Measurements from ENCODE around the gene PTPN5.
"Not testable (repeated sequence)": the region's sequence is repeated elsewhere in the genome, so short reads cannot be mapped to it uniquely, and the experiment has no call there.

PTPN5 gene

DNA sequence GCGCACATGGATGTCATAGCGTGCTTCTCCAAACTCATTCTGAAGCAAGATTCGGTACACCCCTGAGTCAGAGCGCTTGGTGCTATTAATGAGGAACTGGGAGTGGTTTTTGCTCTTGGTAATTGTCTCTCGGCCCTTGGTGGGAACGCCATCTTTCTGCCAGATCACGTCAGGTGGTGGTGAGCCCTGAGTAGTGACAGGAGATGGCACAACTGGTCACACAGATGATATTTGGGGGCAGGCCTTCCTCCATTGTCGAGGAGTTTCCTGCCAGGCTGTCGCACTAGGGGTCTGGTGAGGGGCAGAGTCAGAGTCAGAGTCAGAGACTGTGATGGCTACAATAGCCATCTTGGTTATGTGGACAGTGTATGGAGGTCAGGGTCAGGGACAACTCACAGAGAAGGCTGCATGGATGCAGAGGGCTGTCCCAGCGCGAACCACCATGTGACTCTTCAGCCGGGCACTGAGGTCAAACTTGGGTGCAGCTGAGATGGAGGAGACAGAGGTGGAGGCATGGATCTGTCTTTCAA is 83.7 kb downstream of the PTPN5 start:
- no peak for DNase-seq

DNA sequence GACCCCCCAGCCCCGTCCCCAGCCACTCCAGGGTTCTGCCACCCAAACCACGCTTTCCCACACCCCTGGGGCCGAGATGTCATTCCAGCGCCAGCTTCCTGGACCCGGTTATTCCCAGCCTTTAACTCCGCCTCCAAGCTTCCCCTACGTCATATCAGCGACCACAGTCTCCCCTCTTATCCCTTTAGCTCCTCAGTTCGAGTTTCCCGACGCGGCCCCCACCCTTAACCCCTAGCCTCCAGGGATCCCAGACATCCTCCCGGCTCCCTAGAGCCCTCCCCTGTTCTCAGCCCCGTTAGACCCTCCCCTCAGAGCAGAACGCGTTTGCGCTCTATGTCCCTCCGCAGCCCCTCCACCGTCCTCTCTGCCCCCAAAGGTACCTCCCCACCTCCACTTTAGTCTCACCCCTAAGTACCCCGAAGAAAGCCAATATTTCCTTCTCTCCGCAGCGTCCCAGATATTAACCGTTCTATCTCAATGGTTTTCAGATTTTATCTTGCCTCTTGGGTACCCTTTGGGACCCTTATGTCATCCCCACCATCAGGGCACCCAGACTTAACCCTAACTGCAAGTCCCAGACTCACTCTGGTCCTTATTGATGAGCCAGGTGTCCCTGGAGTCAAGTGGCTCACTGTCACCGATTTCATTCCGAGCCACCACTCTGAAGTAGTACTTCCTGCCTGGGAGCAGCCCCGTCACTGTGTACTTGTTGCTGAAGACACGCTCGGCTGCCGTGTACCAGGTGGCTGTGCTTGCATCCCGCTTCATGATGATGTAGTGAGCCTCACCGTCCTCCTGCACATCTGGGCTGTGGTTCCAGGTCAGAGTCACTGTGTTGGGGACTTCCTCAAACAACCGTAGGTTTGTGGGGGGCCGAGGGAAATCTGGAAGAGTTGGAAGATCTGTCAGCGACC is 85.0 kb downstream of the PTPN5 start:
- peak; percentile 36 for DNase-seq

DNA sequence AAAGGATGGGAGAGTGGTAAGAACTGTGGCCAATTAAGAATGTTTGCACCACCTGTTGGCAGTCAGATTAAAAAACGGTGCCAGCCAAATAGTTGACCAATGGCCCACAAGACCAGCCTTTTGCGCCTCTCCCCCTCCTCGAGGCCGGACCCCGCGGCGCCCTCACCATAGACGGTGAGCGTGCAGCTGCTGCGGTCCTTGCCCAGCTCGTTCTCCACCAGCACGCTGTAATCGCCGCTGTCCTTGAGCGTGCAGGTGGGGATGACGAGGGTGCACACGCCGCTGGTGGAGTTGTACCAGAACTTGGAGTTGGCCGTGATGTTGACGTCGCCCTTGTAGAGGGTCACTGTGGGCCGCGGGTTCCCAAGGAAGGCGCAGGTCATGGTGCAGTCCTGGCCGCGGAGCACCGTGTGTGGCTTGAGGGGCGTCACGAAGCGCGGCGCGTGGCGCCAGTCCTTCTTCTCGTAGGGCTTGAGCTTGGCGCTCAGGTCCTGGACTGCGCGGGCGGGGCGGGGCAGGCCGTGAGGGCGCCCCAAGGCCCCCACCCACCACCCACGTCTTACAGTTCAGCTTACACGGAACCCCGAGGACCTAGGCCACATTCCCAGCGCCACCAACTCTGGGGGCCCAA is 85.8 kb downstream of the PTPN5 start:
- no peak for DNase-seq

DNA sequence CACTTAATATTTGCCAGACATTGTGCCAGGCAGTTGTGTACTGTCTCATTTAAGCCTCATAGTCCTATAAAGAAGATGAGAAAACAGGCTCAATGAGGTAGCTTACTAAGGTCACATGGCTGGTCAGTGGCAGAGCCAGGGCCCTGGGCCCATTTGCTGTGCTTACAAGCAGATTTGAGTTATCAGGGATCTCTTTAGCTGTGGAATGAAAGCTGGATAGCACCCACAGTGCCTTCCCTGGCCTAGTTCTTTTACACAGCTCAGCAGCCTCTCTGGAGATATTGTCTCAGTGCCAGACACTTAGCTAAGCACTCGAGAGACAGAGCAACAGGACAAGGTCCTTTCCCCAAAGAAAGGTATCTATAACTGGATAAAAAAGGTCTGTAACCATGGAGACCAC is 86.9 kb downstream of the PTPN5 start:
- DNase-seq: no peak

DNA sequence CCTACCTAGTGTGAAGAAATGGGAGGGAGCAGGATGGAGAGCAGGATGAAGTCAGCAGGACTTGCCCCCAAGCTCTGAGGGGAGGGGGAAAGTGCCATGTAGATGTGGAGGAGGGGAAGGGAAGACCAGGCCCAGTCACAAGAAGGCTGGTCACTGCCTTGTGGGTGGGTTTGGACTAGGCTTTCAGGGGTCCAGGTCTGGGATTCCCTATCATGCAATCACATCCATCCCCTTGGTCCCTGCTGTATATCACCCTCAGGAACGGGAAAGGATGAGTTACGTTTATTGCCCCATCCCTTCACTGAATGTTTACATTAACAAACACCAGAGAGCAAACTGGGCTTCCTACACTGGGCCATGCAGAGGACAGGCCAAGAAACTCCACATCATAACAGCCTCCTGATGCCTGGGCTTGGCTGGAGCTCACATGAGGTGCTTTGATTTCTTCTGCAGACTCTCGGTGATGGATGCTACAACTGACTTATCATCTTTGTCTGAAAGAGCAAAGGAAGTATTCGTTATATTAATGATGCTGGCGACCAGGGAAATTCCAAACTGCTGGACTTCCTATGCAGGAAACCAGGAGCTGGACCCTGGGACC is 87.5 kb downstream of the PTPN5 start:
- no peak for DNase-seq

DNA sequence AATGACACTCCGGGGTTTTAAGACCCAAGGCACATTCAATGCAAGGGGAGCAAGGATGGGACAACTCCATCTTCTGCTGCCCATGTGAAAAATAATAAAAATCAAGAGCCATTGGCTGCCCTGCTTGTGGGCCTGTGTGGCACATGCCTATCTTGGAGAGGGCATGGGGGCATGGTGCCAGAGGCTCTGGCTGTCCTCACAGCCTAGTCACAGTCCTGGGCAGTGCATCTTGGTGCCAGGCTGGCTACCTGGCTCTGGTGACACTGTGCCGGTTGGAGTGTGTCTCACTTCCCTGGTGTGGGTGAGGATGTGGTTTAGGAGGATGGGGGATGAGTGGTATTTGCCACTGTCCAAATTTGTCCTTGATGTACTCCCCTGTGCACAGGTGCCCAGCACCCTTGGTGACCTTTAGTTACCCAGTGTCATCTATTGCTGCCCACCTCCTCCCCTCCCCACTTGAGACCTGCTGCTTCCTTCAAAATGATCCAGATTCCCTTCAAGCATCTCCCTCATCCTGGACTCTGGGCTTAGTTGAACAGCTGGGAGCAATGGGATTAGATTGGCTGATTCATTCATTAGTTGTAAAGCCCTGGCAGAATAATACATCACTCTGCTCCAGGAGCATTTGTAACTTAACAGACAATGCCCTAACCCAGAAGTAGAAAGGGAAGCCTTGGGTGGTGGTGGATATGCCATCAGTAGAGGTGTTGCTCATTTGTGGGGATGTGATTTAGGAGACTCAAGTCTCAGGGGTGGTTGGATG is 88.4 kb downstream of the PTPN5 start:
- DNase-seq: no peak

DNA sequence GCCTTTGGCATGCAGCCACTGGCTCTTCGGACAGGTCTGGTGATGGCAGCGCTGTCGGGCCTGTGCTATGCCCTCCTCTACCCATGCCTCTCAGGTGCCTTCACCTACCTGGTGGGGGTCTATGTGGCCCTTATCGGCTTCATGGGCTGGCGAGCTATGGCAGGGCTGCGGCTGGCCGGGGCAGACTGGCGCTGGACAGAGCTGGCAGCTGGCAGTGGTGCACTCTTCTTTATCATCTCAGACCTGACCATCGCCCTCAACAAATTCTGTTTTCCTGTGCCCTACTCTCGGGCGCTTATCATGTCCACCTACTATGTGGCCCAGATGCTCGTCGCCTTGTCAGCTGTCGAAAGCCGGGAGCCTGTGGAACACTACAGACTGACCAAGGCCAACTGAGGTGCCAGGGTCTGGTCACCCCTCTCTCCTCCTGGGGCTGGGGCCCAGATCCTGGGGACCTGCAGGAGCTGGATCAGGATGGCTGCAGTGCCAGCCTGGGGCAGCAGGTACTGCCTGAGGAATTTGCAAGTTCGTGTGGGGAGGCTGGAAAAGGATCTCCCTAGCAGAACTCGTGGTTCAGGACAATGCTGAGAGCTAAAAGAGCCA is 89.9 kb downstream of the PTPN5 start:
- DNase-seq: no peak

DNA sequence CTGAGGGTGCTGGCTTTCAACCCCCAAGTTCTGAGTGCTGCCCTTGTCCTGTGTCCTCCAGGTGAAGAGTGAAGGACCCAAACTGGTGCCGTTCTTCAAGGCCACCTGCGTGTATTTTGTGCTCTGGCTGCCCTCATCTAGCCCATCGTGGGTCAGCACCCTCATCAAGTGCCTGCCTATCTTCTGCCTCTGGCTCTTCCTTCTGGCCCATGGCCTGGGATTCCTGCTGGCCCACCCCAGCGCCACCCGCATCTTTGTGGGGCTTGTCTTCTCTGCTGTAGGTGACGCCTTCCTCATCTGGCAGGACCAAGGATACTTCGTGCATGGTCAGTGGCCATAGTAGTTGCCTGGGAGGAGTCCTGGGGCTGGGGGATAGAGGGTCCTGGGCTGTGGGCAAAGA is 90.7 kb downstream of the PTPN5 start:
- DNase-seq: no peak

DNA sequence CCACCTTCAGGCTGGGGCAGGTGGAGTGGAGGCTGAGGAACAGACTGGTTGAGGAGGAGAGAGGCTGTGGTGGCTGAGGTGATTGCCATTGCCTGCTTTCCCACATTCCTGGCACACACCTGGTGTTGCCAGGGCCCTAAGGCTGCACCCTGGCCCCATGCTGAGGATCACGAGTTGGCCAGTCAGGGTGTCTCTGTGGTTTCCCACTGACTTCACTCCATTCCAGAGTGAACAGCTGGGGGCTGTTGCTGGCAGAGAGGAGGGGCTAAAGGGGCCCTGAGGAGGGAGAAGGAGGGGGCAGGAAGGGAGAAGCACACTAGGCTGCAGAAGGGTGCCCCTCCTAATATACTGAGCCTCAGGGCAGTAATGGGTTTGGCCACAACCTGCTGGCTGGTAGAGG is 91.2 kb downstream of the PTPN5 start:
- no peak for DNase-seq

DNA sequence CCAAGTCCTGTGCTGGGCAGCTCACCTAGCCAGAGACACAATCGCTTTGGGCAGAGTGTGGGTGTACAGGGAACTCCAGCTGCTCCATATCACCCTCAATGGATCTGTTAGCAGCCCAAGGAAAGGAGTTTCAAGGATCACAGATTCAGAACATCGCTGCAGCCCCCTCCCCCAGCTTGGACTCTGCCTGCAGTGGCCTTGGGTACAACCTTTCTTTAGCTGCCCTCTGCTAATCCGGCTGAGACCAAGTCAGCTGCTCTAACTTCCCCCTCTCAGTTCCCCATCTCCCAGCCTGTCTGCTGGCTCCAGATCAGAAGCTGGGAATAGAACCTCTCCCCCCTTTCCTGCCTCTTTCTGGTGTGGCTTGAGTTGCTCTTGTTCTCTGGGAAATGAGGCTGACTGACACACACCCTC is 91.7 kb downstream of the PTPN5 start:
- DNase-seq: no peak

DNA sequence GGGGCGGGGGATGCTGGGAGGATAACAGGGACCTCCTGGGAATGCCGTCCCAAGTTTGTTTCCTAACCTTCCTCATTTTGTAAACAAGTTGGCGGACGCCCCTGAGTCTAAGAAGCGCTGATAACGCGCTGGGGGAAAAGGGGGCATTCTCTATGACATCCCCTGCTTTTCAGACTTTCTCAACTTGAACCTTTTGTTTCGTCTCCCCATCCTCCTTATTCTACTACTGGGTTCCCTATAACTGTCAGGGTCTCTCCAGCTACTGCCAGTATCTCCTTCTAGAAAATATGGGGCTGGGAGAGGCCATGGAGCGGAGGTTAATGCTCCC is 92.4 kb downstream of the PTPN5 start:
- DNase-seq: no peak

DNA sequence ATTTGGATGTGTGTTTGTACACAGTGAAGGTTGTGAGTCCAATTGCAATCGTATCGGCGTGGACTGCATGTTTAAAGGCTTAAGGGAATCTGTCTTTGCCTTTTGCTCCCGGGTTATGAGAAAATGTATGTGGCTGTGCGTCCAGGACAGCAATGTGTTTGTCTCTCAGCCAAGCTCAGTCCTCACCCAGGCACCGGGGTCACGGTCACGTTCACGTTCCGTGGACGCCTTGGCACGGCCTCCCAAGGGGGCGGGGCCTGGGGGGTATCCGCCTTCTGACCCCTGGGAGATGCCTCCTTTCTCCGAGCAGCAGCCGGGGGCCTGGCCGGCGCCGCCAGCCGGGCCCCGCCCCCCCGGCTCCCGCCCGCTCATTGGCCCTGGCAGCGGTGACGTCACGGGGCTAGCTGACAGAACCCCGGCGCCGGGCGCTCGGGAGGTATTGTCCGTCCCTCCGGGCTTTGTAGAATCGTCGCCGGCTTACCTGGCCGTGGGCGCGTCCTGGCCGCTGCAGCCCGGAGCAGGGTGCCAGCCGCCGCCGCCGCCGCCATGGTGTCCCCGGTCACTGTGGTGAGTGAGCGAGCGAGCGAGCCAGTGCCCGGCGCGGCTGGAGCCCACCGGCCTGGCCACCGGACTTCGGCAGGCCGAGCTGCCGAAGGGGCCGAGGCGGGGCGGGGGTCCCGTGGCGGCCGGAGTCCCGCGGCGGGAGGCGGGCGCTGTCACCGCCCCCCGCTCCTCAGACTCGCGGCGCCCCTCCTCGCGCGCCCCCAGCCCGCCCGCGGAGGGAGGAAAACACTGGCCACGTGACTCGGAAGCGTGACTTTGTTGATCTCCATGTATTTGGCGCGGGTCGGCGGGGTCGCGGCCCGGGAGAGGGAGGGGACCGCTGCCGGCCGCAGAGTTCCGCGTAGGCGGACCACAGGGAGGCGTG is 93.0 kb downstream of the PTPN5 start, which contains the start of gene TMEM86A:
TSS of gene TMEM86A (plus strand) at position 439 of the 928 bp plus-strand sequence. CDS start at position 547, 108 bp downstream.
- peak; percentile 90 for DNase-seq

DNA sequence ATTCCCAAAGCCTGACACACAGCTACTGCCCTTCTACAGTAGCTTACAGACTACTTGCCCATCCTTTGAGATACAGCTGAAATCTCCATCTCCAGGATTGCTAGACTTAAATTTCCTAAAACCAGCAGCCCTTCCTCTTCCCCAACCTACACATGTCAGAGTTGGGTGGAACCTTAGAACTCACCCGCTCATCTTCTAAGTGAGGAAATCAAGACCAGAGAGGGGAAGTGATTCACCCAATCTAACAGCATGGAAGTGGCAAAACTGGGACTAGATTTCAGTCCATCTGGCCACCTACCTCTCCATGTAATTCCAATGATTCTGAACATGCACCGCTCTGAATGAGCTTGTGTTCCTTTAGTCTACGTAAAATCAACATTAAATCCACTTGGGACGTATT is 94.0 kb downstream of the PTPN5 start:
- no peak for DNase-seq

DNA sequence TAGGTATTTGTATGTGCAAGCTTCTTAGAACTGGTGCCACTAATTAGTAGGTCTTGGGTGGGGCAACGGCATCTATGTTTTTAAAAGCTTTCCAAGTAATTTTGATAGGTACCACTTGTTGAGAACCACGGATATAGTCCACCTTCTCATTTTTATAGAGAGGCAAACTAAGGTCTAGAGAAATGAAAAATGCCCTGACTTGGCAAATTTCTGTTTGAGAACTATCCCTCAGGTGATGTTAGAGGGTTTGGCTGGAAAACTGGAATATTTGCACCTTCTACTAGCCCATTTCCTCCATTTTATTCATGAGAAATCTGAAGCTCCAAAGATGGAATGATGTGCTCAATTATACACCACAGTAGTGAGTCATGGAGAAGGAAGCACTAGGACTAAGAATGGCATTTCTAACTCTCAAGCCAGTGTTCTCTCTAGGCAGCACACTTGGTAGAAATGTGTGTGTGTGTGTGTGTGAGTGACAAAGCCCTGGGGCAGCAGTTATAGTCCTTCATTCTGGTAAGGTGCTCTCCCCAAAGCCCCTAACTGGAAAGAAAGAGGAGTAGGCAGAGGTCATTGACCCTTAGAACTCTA is 94.9 kb downstream of the PTPN5 start:
- no peak for DNase-seq

DNA sequence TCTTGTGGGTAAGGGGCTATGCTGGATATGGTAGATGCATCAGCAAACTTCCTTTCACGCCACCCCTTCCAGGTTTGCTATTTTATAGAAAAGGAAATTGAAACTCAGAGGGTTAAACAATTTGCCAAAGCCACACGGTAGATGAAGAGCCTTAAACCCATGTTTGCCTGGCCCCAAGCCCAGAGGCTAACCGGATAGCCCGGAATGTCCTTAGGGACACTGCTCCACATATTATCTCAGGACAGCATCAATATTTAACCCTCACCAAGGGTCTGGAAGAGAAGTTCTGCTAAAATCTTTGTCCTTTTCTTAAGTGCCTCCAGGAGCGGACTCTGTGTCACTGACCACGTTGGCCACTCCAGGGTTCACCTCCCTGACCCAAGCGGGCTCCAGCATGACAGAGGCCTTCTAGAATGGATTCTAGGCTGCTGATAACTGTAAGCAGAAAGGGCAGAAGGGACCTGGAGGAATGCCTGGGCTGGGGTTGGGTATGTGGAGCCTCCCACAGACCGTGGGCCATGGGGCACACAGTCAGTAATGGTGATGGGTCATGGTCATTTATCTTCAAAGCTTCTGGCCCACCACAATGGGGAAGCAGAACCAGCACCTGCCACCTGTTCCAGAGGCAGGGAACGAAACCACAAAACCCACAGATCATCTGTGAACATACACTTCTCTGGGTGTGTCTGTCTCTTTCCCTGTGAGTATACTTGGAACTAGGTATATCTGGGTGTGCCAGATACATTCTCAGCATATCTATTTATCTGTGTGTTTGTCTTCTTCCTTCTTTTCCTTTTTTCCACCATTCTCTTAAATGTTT is 98.4 kb downstream of the PTPN5 start:
- DNase-seq: no peak

DNA sequence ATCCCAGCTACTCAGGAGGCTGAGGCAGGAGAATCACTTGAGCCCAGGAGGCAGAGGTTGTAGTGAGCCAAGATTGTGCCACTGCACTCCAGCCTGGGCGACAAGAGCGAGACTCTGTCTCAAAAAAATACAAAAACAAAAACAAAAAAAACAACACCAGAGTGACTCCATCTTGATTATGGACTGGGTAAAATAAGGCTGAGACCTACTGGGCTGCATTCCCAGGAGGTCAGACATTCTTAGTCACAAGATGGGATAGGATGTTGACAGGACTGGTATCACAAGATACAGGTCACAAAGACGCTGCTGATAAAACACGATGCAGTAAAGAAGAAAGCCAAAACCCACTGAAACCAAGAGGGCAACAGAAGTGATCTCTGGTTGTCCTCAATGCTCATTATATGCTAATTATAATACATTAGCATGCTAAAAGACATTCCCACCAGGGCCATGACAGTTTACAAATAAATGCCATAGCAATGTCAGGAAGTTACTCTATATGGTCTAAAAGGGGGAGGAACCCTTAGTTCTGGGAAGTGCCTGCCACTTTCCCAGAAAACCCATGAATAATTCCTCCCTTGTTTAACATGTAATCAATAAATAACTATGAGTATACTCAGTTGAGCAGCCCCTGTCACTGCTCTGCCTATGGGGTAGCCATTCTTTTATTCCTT is 100.0 kb downstream of the PTPN5 start:
- DNase-seq: not testable (repeated sequence)

DNA sequence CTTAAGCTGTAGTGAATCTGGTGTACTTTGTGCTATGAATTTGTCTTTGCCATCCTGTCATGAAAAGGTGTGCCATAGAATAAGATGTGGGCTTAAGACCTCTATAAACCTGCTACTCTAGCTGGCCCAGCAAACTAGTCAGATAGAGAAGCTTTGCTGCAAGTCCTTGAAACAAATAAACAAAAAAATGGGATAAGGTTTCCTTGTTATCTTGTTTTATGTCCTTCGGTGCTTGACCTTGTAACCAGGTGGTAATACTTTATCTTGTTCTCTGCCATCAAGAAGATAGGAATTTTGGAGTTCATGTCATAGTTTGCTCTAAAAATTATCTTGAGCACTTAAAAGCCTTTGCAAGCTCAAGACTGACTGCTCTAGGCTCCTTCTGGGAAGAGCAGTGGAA is 107.3 kb downstream of the PTPN5 start:
- no peak for DNase-seq

DNA sequence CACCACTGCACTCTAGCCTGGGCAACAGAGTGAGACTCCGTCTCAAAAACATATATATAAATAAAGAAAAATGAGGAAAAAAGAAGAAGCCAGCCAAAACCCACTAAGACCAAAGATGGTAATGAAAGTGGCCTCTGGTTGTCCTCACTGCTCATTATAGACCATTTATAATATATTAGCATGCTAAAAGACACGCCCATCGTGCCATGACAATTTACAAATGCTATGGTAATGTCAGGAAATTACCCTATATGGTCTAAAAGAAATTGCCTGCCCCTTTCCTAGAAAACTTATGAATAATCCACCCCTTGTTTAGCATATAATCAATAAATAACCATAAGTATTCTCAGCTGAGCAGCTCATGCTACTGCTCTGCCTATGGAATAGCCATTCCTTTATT is 109.1 kb downstream of the PTPN5 start:
- no peak for DNase-seq

DNA sequence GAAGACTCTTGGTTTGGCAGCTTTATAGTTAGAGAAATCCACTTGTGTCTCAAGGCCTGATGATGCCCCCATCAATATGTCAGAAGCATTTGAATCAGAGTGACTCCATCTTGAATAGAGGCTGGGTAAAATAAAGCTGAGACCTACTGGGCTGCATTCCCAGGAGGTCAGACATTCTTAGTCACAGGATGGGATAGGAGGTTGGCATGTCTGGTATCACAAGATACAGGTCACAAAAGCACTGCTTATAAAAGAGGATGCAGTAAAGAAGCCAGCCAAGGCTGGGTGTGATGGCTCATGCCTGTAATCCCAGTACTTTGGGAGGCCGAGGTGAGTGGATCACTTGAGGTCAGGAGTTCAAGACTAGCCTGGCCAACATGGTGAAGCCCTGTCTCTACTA is 109.6 kb downstream of the PTPN5 start:
- DNase-seq: not testable (repeated sequence)
